Gastrocnemius medialis (tissue), 4 donors: ENCODE measurements around the gene RAD50. TPM values are rescaled to one million over a fixed set of nuclear protein-coding genes. Genes with fewer than 3 reads are reported as not detected.
A peak's percentile ranks its signal among the peaks of the same experiment; 100 is the strongest.

ENCODE experiments used
- ATAC-seq, 2 donors: fragments of 150-250 bp; one replicate each; pipeline ENCODE4 v1.9.1; 2016
- DNase-seq, 2 donors: peaks; one replicate each; pipeline ENCODE4 v3.0.0-alpha.2; 2019
- H3K27ac ChIP-seq, 4 donors: fragments of 200-600 bp; sonication (generic); 1 replicate in 1 of 4; 2 replicates in 3 of 4; pipeline ENCODE4 v1.5.1; 2016 to 2018; ENCODE audit warnings: mild to moderate bottlenecking in 2 of 4, moderate library complexity in 1 of 4
- H3K27me3 ChIP-seq, 3 donors: fragments of 200-600 bp; sonication (generic) in 2 of 3; 1 replicate in 1 of 3; 2 replicates in 2 of 3; pipeline versions ENCODE4 v1.5.1 to v1.6.0; 2016 to 2019; ENCODE audit warnings: mild to moderate bottlenecking in 1 of 3, moderate library complexity in 1 of 3
- H3K36me3 ChIP-seq, 2 donors: fragments of 200-600 bp; sonication (generic) in 1 of 2; one replicate each; pipeline ENCODE4 v1.5.1; 2017 to 2018
- H3K4me1 ChIP-seq, 2 donors: fragments of 200-600 bp; sonication (generic) in 1 of 2; one replicate each; pipeline ENCODE4 v1.5.1; 2016 to 2017; ENCODE audit warnings: mild to moderate bottlenecking in 2 of 2
- H3K4me3 ChIP-seq, 4 donors: fragments of 200-600 bp; sonication (generic) in 3 of 4; 1 replicate in 1 of 4; 2 replicates in 3 of 4; pipeline ENCODE4 v1.5.1; 2016 to 2019; ENCODE audit warnings: mild to moderate bottlenecking in 2 of 4
- H3K9me3 ChIP-seq, 3 donors: fragments of 200-600 bp; sonication (generic) in 2 of 3; 1 replicate in 1 of 3; 2 replicates in 2 of 3; pipeline ENCODE4 v1.5.1; 2016 to 2019
- POLR2A ChIP-seq, 2 donors: fragments of 450-650 bp; IDR thresholded peaks; one replicate each; pipeline ENCODE4 v1.6.1; 2017; ENCODE audit warnings: antibody characterized with exemption in 2 of 2, mild to moderate bottlenecking in 2 of 2, moderate library complexity in 2 of 2
- in situ Hi-C, 4 donors: fragments of 200-750 bp; cut with MboI; loops; one replicate each; pipeline versions ENCODE4 v1.15.0 to v1.8.0; 2017; ENCODE audit warnings: low sequenced_read_pairs in 4 of 4
- intact Hi-C: fragments of 100-400 bp; cut with DNase I; formaldehyde crosslinking; loops from one replicate; pipeline ENCODE4 v1.15.1; 2023; ENCODE audit warnings: low total_unique reads
- total RNA-seq, 4 donors: library from RNA; depleted of rRNA; stranded (reverse); fragments of >200 nt; gene quantifications; one replicate each; pipeline versions ENCODE4 v1.1.0 to v1.2.3, GENCODE V29; 2016
- TF ChIP-seq, protein P1 (sequence below), 5 experiments: fragments of 450-650 bp in 3 of 5; fragments of 200-600 bp in 2 of 5; sonication (generic) in 2 of 5; IDR thresholded peaks in 4 of 5; conservative IDR thresholded peaks in 1 of 5; 1 replicate in 4 of 5; 2 replicates in 1 of 5; pipeline ENCODE4 v1.5.1; 2016 to 2019; ENCODE audit warnings: antibody characterized with exemption in 5 of 5, mild to moderate bottlenecking in 3 of 5, moderate library complexity in 3 of 5

The RAD50 gene
- total RNA-seq, 4 donors from 2014 or later = 18.9 to 29.1 (median 22.0) TPM

- Histone ChIP-seq H3K27ac (no peak overlapping the region), H3K27me3 (no peaks in the 10 kb centered on the region), H3K4me1 (no peaks in the 10 kb centered on the region), H3K4me3 (no peak overlapping the region), H3K9me3 (no peaks in the 10 kb centered on the region), H3K36me3 (peaks cover 0 to 1% of the 10 kb centered on the region in 2 donors)
- in situ Hi-C loops = no loop called here
- ATAC-seq (no peak), DNase-seq (no peak)
- intact Hi-C loops = no loop called here
- no peak for TF ChIP-seq POLR2A (IDR thresholded peaks at IDR 0.05)
- TF ChIP-seq, protein P1, sequence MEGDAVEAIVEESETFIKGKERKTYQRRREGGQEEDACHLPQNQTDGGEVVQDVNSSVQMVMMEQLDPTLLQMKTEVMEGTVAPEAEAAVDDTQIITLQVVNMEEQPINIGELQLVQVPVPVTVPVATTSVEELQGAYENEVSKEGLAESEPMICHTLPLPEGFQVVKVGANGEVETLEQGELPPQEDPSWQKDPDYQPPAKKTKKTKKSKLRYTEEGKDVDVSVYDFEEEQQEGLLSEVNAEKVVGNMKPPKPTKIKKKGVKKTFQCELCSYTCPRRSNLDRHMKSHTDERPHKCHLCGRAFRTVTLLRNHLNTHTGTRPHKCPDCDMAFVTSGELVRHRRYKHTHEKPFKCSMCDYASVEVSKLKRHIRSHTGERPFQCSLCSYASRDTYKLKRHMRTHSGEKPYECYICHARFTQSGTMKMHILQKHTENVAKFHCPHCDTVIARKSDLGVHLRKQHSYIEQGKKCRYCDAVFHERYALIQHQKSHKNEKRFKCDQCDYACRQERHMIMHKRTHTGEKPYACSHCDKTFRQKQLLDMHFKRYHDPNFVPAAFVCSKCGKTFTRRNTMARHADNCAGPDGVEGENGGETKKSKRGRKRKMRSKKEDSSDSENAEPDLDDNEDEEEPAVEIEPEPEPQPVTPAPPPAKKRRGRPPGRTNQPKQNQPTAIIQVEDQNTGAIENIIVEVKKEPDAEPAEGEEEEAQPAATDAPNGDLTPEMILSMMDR (IDR thresholded peaks at IDR 0.05 in 4 of 5, conservative IDR thresholded peaks at IDR 0.05 in 1 of 5) = no peak
Measured at GRCh38 chr5:132648355-132648754, 91.6 kb downstream of the RAD50 start.

DNA sequence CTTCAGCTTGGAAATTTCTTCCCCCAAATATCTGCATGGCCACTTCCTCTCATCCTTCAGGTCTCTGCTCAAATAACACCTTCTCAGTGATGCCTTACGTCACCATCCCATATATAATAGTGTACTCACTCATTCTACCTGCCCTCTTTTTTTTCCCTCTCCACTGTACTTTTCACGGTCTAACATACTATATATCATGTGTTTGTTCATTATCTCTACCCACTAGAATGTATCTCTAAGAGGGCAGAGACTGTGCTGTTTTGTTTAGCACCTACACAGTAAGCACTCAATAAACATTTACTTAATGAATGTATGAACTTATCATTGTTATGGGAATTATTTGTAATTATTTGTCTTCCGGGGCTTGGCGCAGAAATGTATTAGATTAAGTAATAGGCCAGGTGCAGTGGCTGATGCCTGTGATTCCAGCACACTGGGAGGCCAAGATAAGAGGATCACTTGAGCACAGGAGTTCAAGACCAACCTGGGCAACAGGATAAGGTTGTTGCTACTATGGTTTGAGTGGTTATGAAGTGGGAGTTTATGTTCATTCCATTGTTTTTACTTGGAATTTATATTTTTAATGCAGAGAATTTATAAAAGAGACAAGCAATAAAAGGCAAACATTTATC is 95.2 kb downstream of the RAD50 start:
- Histone ChIP-seq H3K27ac (no peak overlapping the region), H3K27me3 (peaks cover 13 to 29% (median 21%) of the 10 kb centered on the region in 3 donors), H3K4me1 (peaks cover 0 to 10% of the 10 kb centered on the region in 2 donors), H3K4me3 (no peak overlapping the region), H3K36me3 (no peaks in the 10 kb centered on the region), H3K9me3 (no peaks in the 10 kb centered on the region)
- TF ChIP-seq, protein P1 (IDR thresholded peaks at IDR 0.05 in 4 of 5, conservative IDR thresholded peaks at IDR 0.05 in 1 of 5) = no peak
- no peak for TF ChIP-seq POLR2A (IDR thresholded peaks at IDR 0.05)
- ATAC-seq (no peak), DNase-seq (no peak)
- in situ Hi-C loops (no loop called here), intact Hi-C loops (no loop called here)

DNA sequence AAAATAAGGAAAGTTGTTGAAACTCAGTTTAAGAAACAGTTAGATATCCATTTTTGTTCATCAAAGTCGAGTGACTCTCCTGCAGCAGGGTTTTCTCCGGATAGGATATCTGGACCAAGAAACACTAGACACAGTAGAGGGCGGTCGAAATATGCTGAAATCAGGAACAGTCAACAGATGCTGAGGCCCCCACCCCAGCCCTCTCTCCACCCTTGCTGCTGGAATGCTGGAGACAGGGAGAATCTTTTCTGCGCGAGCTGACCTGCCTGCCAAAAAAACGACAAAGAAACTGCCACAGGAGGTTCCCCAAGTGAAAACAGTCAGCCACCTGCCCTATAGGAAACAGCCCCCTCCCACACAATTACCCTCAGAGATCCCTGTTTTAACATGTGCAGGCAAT is 96.9 kb downstream of the RAD50 start:
- peaks cover 0 to 10% of the 10 kb centered on the region in 2 donors for H3K4me1 ChIP-seq
- H3K27ac ChIP-seq = no peak overlapping the region

GRCh38 chr5:132655821-132656773 is 99.3 kb downstream of the RAD50 start:
- peaks cover 21 to 35% (median 27%) of the 10 kb centered on the region in 3 donors for H3K27me3 ChIP-seq
- intact Hi-C loops (loop anchor here (5.0 kb wide), 1 partner anchor 166 kb away; no protein-coding TSS in a partner anchor), in situ Hi-C loops (no loop called here)
- no peak for DNase-seq
- no peaks in the 10 kb centered on the region for H3K9me3 ChIP-seq
- no peak overlapping the region for H3K27ac ChIP-seq
- peak overlapping the region; percentile 32 to 47 (median 38) for H3K4me3 ChIP-seq
- no peaks in the 10 kb centered on the region for H3K36me3 ChIP-seq
- ATAC-seq = no peak
- TF ChIP-seq, protein P1 (IDR thresholded peaks at IDR 0.05 in 4 of 5, conservative IDR thresholded peaks at IDR 0.05 in 1 of 5) = no peak
- TF ChIP-seq POLR2A (IDR thresholded peaks at IDR 0.05) = no peak
- H3K4me1 ChIP-seq = peaks cover 0 to 10% of the 10 kb centered on the region in 2 donors

More for the DNA sequence above, 96.9 kb downstream of the RAD50 start:
- intact Hi-C loops = no loop called here
- no peak for DNase-seq
- TF ChIP-seq POLR2A (IDR thresholded peaks at IDR 0.05) = no peak
- TF ChIP-seq, protein P1 (IDR thresholded peaks at IDR 0.05 in 4 of 5, conservative IDR thresholded peaks at IDR 0.05 in 1 of 5) = no peak
- Histone ChIP-seq H3K9me3 (no peaks in the 10 kb centered on the region), H3K4me3 (no peak overlapping the region), H3K36me3 (no peaks in the 10 kb centered on the region), H3K27me3 (peaks cover 21 to 35% (median 27%) of the 10 kb centered on the region in 3 donors)
- ATAC-seq = no peak
- in situ Hi-C loops = no loop called here
